ENCODE results near the gene FOCAD.

Gene FOCAD

DNA sequence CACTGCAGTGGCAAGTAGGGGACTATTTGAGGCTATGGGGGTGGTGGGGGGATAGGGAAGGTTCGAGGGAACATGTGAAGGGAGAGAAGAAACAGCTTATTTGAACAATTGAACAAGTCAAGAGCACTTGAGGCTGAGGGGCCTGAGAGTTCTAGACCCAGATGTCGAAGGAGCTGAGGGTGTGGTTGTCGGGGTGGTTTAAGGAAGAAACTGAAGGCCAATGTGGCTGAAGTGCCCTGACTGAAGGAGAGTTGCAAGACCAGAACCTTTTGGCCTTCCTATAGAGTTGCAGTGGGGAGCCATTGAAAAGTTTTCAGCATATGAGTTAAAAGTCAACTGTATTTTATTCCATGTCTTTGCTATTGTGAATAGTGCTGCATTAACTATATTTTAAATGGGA is 19.1 kb downstream of the FOCAD start:
- H3K4me3 ChIP-seq (ENCODE audit: low read depth, low read length, poor library complexity, severe bottlenecking), result no peak overlapping the region
- no peak overlapping the region for H2AFZ ChIP-seq (ENCODE audit: low read length)
- no peaks in the 10 kb centered on the region for H3K9me2 ChIP-seq (ENCODE audit: low read depth, low read length)
- no peaks in the 10 kb centered on the region for H3K9me3 ChIP-seq (ENCODE audit: low read length)
- H3K9ac ChIP-seq (ENCODE audit: low read length), result no peak overlapping the region
- no peaks in the 10 kb centered on the region for H3K36me3 ChIP-seq (ENCODE audit: insufficient read depth, low read length)
- H3K79me2 ChIP-seq (ENCODE audit: insufficient read depth, low read length), result no peaks in the 10 kb centered on the region
- no peaks in the 10 kb centered on the region for H3F3A ChIP-seq (ENCODE audit: insufficient read depth, low read length)
- H3K4me1 ChIP-seq (ENCODE audit: insufficient read depth, low read length, severe bottlenecking), result no peaks in the 10 kb centered on the region
- no peak overlapping the region for H3K4me2 ChIP-seq (ENCODE audit: low read length)
- H3K27ac ChIP-seq (ENCODE audit: low read depth, low read length, poor library complexity, severe bottlenecking), result no peak overlapping the region
- H4K20me1 ChIP-seq (ENCODE audit: insufficient read depth, low read length), result no peaks in the 10 kb centered on the region
- TF ChIP-seq, protein P1, sequence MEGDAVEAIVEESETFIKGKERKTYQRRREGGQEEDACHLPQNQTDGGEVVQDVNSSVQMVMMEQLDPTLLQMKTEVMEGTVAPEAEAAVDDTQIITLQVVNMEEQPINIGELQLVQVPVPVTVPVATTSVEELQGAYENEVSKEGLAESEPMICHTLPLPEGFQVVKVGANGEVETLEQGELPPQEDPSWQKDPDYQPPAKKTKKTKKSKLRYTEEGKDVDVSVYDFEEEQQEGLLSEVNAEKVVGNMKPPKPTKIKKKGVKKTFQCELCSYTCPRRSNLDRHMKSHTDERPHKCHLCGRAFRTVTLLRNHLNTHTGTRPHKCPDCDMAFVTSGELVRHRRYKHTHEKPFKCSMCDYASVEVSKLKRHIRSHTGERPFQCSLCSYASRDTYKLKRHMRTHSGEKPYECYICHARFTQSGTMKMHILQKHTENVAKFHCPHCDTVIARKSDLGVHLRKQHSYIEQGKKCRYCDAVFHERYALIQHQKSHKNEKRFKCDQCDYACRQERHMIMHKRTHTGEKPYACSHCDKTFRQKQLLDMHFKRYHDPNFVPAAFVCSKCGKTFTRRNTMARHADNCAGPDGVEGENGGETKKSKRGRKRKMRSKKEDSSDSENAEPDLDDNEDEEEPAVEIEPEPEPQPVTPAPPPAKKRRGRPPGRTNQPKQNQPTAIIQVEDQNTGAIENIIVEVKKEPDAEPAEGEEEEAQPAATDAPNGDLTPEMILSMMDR (IDR thresholded peaks at IDR 0.05; ENCODE audit: low read length), result no peak
- no peak for TF ChIP-seq EZH2 (IDR thresholded peaks at IDR 0.05; ENCODE audit: borderline replicate concordance, low read length)
- H3K27me3 ChIP-seq (ENCODE audit: insufficient read depth, low read length), result 0 out of 2 replicates have a peak, but pooled peaks cover 5% of the 10 kb centered on the region

DNA sequence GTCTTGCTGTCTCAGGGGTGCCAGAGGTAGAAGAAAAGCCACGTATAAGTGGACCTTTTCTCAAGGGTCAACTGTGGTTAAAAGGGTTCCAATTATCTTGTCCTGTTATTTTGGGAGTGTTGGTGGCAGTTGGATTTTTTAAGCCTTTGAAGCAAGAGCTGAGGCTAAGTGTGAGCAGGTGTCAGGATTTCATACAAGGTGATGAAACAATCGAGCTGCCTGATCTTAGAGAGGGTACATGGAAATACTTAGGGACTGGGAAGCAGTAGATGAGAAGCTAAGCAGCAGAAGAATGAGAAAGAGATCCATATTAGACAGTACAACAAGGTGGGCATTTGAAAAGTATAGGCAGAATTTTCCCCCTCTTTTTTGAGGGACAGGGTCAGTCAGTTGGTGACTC is 23.6 kb downstream of the FOCAD start:
- no peak for TF ChIP-seq EZH2 (IDR thresholded peaks at IDR 0.05; ENCODE audit: borderline replicate concordance, low read length)
- TF ChIP-seq, protein P1 (IDR thresholded peaks at IDR 0.05; ENCODE audit: low read length), result no peak
- Histone ChIP-seq H3K4me2 (ENCODE audit: low read length) (no peak overlapping the region), H3K27me3 (ENCODE audit: insufficient read depth, low read length) (0 out of 2 replicates have a peak, but pooled peaks cover 1% of the 10 kb centered on the region), H2AFZ (ENCODE audit: low read length) (no peak overlapping the region), H3K4me1 (ENCODE audit: insufficient read depth, low read length, severe bottlenecking) (no peaks in the 10 kb centered on the region), H3K79me2 (ENCODE audit: insufficient read depth, low read length) (no peaks in the 10 kb centered on the region), H3K27ac (ENCODE audit: low read depth, low read length, poor library complexity, severe bottlenecking) (no peak overlapping the region), H3K4me3 (ENCODE audit: low read depth, low read length, poor library complexity, severe bottlenecking) (no peak overlapping the region), H4K20me1 (ENCODE audit: insufficient read depth, low read length) (no peaks in the 10 kb centered on the region), H3K36me3 (ENCODE audit: insufficient read depth, low read length) (no peaks in the 10 kb centered on the region), H3K9me3 (ENCODE audit: low read length) (no peaks in the 10 kb centered on the region), H3K9me2 (ENCODE audit: low read depth, low read length) (no peaks in the 10 kb centered on the region), H3F3A (ENCODE audit: insufficient read depth, low read length) (no peaks in the 10 kb centered on the region), H3K9ac (ENCODE audit: low read length) (no peak overlapping the region)

DNA sequence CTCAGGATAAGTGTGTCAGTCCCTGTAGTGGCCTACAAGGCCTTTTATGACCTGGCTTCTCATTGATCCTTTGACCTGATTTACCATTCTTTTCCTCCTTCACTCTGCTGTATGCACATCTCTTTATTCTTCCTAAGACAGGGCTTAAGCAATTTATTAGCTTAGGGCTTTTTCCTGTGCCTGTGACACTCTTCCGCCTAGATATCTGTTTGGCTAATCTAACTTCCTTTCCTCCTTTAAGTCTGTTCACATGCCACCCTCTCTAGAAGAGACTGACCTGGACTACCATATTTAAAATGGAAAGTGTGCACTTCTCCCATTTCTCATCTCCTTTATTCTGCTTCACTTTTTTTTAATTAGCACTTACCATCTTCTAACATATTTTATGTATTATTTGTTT is 29.1 kb downstream of the FOCAD start:
- Histone ChIP-seq H3K9me3 (ENCODE audit: low read length) (no peaks in the 10 kb centered on the region), H3K79me2 (ENCODE audit: insufficient read depth, low read length) (no peaks in the 10 kb centered on the region), H3K27ac (ENCODE audit: low read depth, low read length, poor library complexity, severe bottlenecking) (no peak overlapping the region), H3K36me3 (ENCODE audit: insufficient read depth, low read length) (no peaks in the 10 kb centered on the region), H2AFZ (ENCODE audit: low read length) (no peak overlapping the region), H4K20me1 (ENCODE audit: insufficient read depth, low read length) (no peaks in the 10 kb centered on the region), H3K9ac (ENCODE audit: low read length) (no peak overlapping the region), H3F3A (ENCODE audit: insufficient read depth, low read length) (no peaks in the 10 kb centered on the region), H3K27me3 (ENCODE audit: insufficient read depth, low read length) (no peaks in the 10 kb centered on the region), H3K9me2 (ENCODE audit: low read depth, low read length) (no peaks in the 10 kb centered on the region), H3K4me1 (ENCODE audit: insufficient read depth, low read length, severe bottlenecking) (no peaks in the 10 kb centered on the region), H3K4me3 (ENCODE audit: low read depth, low read length, poor library complexity, severe bottlenecking) (no peak overlapping the region), H3K4me2 (ENCODE audit: low read length) (no peak overlapping the region)
- TF ChIP-seq EZH2 (IDR thresholded peaks at IDR 0.05; ENCODE audit: borderline replicate concordance, low read length), result no peak
- TF ChIP-seq, protein P1 (IDR thresholded peaks at IDR 0.05; ENCODE audit: low read length), result no peak
